ENCODE measurements around the gene ST8SIA2.

The ST8SIA2 gene

DNA sequence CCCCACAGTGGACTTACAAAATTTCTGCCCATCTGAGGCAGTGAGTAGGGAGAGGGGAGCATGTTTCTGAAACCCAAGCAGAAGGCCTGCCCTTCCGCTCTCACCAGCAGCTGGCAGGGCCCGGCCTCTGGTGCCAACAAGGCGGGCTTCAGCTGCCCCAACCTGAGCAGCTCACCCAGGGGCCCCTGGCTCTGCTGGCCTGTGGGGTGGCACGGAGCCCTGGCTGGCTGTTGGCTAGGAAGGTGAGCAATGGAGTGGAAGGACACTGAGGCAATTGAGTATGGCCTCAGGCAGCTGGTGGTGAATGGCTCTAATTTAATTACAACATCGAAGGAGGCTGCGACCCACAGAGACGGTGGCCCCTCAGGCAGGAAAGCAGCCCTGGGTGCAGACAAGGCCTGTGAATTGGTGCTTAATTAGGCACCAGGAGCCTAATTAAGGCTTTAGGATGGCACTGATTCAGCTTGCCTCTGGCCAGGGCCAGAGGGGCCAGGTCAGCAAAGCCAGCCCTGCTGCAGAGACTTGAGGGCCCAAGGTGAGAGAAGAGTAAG lies 60.9 kb downstream of the ST8SIA2 start:
- H3K4me3 ChIP-seq (ENCODE audit: control insufficient read depth, low read depth, low read length) = no peak overlapping the region
- TF ChIP-seq, protein P1, sequence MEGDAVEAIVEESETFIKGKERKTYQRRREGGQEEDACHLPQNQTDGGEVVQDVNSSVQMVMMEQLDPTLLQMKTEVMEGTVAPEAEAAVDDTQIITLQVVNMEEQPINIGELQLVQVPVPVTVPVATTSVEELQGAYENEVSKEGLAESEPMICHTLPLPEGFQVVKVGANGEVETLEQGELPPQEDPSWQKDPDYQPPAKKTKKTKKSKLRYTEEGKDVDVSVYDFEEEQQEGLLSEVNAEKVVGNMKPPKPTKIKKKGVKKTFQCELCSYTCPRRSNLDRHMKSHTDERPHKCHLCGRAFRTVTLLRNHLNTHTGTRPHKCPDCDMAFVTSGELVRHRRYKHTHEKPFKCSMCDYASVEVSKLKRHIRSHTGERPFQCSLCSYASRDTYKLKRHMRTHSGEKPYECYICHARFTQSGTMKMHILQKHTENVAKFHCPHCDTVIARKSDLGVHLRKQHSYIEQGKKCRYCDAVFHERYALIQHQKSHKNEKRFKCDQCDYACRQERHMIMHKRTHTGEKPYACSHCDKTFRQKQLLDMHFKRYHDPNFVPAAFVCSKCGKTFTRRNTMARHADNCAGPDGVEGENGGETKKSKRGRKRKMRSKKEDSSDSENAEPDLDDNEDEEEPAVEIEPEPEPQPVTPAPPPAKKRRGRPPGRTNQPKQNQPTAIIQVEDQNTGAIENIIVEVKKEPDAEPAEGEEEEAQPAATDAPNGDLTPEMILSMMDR (conservative IDR thresholded peaks at IDR 0.05; ENCODE audit: control insufficient read depth, insufficient read depth, low read depth, low read length) = no peak
- no peak for DNase-seq (ENCODE audit: low read depth)

DNA sequence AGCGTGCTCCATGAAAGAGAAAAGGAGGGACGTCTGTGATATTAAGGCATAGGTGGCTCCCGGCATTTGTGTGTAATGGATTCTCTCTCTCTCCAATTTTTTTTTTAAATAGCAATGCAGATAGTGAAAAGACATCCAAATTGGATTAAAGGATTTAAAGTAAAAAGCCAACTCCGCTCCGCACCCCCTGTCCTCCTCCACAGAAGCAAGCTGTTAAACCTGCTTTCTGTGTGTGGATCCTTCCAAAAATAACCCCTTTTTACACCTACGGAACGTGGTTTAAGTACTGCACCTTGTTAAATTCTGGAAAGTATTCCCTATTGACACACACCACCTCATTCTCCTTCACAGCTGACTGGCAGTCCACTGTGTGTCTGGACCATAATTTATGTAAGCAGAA lies 61.6 kb downstream of the ST8SIA2 start:
- TF ChIP-seq, protein P1 (conservative IDR thresholded peaks at IDR 0.05; ENCODE audit: control insufficient read depth, insufficient read depth, low read depth, low read length) = no peak
- DNase-seq (ENCODE audit: low read depth) = no peak
- no peak overlapping the region for H3K4me3 ChIP-seq (ENCODE audit: control insufficient read depth, low read depth, low read length)

DNA sequence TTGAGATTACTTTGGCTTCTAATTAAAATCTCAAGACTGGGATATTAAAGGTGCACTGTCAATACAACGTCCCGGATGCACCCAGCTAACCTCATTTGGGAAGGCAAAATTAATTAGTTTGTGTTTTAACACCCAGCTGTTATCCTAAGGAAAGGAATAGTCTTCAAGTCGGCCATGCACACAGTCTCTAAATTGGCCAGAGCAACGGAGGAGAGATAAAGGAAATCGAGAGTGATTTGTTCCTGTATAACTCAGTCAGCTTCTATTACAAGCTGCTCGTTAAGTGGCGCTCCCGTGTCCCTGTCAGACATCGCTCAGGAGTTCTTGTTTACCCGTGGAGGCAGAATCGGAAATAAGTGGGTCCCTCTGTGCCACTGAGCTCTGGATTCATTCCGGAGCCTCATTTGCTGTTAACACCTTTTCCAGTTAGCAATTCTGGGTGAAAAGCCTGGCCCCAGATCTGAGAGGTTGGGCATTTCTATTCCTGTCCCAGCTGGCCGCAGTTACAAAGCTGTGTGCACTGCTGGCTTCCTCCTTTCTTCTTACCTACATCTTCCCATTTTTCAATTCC lies 63.9 kb downstream of the ST8SIA2 start:
- H3K4me3 ChIP-seq (ENCODE audit: control insufficient read depth, low read depth, low read length) = no peak overlapping the region
- DNase-seq (ENCODE audit: low read depth) = no peak
- TF ChIP-seq, protein P1 (conservative IDR thresholded peaks at IDR 0.05; ENCODE audit: control insufficient read depth, insufficient read depth, low read depth, low read length) = no peak

DNA sequence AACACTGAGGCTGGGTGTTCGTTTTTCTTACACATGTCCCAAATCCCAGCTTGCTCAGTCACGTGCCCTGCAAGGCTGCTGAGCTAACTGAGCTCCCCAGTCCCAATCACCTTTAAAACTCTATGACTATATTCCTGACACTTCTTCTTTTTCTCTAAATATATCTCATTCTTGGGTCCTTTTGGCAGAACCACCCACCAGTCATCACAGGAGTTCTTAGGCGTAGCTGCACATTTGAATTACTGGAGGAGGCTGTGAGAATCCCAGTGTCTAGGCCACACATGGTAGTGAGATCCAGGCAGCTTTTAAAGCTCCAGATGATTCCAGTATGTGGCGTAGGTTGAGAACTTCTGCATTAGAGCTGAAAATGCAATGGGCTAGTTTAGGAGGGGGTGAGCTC lies 66.3 kb downstream of the ST8SIA2 start:
- no peak overlapping the region for H3K4me3 ChIP-seq (ENCODE audit: control insufficient read depth, low read depth, low read length)
- DNase-seq (ENCODE audit: low read depth) = no peak

DNA sequence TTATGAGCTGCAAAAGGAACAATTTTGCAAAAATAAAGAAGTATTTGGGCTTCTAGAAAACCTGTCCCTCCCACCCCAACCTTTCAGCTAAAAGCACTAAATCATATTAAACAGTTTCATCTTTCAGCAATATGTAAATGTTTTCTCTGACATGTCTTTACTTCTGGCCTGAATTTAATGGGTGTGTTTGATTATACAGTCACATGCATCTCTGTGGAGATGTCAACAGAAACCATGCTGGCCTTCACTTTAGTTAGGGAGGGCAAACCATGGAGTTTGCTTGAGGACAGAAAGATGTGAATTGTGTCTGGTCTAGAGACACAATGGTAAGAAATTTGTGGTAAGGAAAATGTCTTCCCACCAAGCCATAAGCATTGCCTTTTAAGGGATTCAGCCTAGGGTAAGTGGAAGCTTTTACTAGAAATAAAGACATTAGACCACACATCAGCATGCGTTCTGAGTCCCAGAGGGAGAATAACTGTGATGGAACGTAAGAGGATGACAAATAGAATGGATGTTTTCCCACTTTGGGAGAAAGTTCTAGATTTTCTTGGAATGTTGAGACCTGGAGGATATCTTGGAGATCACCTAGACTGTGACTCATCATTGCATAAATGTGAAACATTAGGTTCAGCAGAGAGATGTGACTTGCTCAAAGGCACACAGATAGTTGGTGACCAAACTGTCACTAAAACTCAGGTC lies 68.9 kb downstream of the ST8SIA2 start:
- DNase-seq (ENCODE audit: low read depth) = no peak
- H3K4me3 ChIP-seq (ENCODE audit: control insufficient read depth, low read depth, low read length) = no peak overlapping the region
- TF ChIP-seq, protein P1 (conservative IDR thresholded peaks at IDR 0.05; ENCODE audit: control insufficient read depth, insufficient read depth, low read depth, low read length) = no peak

More for the DNA sequence above, 66.3 kb downstream of the ST8SIA2 start:
- TF ChIP-seq, protein P1 (conservative IDR thresholded peaks at IDR 0.05; ENCODE audit: control insufficient read depth, insufficient read depth, low read depth, low read length) = no peak

DNA sequence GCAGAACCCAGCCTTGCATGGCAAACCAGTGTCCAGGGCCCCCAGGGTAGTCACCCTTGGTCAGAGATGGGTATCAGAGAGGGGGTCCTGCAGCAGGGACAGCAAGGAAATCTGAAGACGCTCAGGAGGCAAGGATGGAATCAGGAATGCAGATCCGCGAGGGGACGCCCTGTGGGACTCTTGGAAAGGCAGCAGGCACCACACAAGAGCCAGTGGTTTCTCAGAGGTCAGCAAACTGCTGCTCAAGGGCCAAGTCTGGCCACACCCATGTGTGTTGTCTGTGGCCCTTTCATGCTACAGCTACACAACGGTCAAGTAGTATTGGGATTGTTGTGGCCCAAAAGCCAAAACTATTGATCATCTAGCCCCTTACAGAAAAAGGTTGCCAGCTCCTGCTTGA lies 69.7 kb downstream of the ST8SIA2 start:
- TF ChIP-seq, protein P1 (conservative IDR thresholded peaks at IDR 0.05; ENCODE audit: control insufficient read depth, insufficient read depth, low read depth, low read length) = no peak
- DNase-seq (ENCODE audit: low read depth) = no peak
- no peak overlapping the region for H3K4me3 ChIP-seq (ENCODE audit: control insufficient read depth, low read depth, low read length)

Measured in fibroblast of mammary gland (primary cell).